Coronary artery (tissue), 2 donors: ENCODE results near the gene TASOR.

Source experiments
- DNase-seq: peaks from one replicate; pipeline ENCODE4 v3.0.0-alpha.2; 2017; ENCODE audit warnings: low spot score
- H3K27ac ChIP-seq, 2 donors: fragments of 200-600 bp; sonication (generic); one replicate each; pipeline ENCODE4 v1.5.1; 2016 to 2019
- H3K4me3 ChIP-seq: fragments of 200-600 bp; sonication (generic); 2 replicates; pipeline ENCODE4 v1.5.1; 2016; ENCODE audit warnings: mild to moderate bottlenecking, moderate library complexity
- TF ChIP-seq, protein P1 (sequence below): fragments of 200-600 bp; sonication (generic); IDR thresholded peaks from one replicate; pipeline ENCODE4 v1.5.1; 2019; ENCODE audit warnings: antibody characterized with exemption

TASOR gene

DNA sequence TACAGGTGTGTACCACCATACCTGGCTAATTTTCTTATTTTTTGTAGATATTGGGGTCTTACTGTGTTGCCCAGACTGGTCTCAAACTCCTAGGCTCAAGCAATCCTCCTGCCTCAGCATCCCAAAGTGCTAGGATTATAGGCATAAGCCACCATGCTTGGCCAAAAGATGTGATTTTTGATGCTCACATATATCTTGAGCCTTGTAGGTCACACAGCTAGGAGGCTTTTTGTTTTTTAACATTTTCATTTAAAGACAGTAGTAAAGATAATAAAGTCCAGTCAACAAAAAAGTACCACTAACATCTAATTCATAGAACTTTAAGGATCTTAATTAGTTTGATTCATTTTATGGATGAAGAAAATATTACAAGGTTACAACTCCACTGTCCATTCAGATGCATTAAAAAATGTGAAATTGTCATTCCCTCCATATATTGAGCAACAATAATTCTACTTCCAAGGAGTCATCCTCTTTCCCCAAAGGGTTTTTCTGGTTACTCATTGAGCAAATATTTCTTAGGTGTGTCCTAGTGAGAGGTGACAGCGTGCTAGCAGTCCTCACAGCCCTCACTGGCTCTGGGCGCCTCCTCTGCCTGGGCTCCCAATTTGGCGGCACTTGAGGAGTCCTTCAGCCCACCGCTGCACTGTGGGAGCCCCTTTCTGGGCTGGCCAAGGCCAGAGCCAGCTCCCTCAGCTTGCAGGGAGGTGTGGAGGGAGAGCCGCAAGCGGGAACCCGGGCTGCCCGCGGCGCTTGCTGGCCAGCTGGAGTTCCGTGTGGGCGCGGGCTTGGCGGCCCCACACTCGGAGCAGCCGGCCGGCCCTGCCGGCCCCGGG, 8.3 kb upstream of the TASOR start:
- Histone ChIP-seq H3K4me3 (no peak overlapping the region), H3K27ac (no peak overlapping the region)
- DNase-seq: no peak
- TF ChIP-seq, protein P1, sequence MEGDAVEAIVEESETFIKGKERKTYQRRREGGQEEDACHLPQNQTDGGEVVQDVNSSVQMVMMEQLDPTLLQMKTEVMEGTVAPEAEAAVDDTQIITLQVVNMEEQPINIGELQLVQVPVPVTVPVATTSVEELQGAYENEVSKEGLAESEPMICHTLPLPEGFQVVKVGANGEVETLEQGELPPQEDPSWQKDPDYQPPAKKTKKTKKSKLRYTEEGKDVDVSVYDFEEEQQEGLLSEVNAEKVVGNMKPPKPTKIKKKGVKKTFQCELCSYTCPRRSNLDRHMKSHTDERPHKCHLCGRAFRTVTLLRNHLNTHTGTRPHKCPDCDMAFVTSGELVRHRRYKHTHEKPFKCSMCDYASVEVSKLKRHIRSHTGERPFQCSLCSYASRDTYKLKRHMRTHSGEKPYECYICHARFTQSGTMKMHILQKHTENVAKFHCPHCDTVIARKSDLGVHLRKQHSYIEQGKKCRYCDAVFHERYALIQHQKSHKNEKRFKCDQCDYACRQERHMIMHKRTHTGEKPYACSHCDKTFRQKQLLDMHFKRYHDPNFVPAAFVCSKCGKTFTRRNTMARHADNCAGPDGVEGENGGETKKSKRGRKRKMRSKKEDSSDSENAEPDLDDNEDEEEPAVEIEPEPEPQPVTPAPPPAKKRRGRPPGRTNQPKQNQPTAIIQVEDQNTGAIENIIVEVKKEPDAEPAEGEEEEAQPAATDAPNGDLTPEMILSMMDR: no peak

DNA sequence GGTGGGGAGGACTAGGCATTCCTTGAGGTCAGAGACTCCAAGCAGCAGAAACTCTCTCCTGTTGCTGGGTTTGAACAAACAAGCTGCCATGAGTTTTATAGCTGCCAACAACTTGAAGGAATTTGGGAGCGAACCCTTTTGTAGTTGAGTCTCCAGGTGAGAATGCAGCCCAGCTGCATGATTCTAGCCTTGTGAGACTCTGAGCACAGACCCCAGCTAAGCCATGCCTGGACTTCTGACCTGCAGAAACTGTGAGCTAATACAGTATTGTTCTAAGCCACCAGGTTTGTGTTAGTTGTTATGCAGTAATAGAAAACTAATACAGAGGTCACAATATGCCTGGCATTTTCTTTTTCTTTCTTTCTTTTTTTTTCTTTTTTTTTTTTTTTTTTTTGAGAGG, 6.2 kb upstream of the TASOR start:
- TF ChIP-seq, protein P1: no peak
- DNase-seq: no peak
- Histone ChIP-seq H3K4me3 (no peak overlapping the region), H3K27ac (no peak overlapping the region)

DNA sequence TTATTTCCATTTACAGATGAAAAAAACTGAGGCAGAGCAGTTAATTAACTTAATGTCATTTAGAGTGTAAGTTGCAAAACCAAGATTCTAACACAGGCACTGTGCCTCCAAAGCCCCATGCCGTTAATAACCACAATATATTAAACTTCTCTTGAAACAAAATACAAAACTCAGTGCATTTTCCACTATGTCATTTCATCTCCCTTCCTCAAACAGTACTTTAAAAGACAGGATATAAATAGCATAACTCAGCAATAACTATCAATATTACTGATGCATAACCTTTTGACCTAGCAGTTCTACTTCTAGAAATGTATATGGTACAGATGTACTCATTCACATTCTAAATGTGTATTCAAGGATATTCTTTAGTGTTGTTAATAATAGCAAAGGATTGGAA, 5.1 kb upstream of the TASOR start:
- no peak overlapping the region for H3K4me3 ChIP-seq
- TF ChIP-seq, protein P1: no peak
- H3K27ac ChIP-seq: no peak overlapping the region
- DNase-seq: no peak

DNA sequence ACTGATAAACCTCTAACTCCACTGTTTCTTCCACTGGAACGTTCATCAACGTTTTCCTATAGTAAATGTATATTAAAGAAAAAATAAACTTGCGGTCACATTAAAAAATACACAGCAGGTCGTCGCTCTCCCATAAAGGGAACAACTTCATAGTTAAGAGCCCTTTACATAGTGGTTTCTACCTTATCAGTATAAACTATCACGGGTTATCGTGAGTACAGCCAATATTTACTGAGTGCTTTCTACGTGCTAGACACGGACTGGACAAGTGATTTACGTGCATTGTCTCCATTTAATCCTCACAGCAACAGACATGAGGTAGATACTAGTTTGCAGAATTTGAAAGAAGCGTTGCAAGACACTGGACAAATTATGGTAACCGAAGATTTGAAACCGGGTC, 964 bp upstream of the TASOR start:
- H3K4me3 ChIP-seq: no peak overlapping the region
- DNase-seq: no peak
- no peak overlapping the region for H3K27ac ChIP-seq
- TF ChIP-seq, protein P1: no peak

DNA sequence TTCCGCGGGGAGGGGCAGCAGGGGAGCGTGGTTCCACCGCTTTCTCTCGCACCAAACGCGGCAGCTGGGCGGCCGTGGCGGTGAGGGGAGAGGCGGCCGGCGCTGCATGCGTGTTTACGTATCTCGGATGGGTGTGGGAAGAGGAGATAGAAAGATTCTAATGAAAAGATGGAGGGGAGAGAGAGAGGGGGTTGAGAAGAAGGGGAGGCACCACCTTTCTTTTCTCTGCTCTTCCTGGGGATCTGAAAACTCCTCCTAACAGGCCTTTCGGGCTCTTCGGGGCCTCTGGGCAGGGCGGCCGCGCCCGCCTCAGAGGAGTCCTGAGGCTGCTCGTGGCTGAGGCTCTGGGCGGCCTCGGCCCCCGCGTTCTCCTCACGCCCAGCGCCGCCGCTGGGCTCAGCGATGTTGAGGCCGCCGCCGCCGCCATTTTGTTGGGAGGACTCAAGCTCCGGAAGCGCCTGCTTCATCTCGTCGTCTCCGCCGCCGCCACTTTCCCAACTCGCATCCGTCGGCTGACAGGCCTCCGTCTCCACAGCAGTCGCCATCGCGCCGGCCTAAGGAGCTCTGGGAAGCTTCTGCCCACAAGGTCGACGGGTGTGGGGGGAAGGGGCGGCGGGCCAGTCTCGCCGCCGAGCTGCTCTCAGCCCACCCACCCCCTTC, 473 bp downstream of the TASOR start:
- TF ChIP-seq, protein P1: no peak
- H3K27ac ChIP-seq: peak overlapping the region; percentile 100
- peak overlapping the region; percentile 97 for H3K4me3 ChIP-seq
- DNase-seq: peak; percentile 82

DNA sequence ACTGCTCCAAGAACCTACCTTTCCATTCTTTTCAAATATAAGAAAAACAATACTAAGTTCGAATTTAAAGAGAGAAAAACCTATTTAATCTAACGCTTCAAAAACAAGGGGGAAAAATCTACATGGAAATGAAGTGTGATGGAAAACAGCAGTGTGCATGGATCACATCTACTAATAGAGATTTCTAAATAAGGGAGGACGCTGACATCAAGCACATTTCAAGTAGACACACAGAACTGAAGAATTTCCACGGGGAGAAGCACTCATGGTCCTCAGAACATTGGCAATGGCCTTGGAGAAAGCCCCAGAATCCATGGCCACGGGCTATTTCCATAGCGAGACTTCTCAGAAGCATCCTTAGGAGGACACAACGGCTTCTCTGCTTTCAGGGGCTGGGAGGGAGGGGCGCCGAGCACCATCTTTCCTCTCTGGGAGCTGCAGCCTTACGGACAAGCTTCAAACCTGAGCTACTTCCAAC, 1.0 kb downstream of the TASOR start:
- TF ChIP-seq, protein P1: no peak
- Histone ChIP-seq H3K27ac (peak overlapping the region; percentile 100), H3K4me3 (peak overlapping the region; percentile 97)
- peak; percentile 81 for DNase-seq
